ENCODE measurements around the gene KRTAP9-9.

- TF ChIP-seq CTCF (IDR thresholded peaks at IDR 0.05) (no peak), EP300 (IDR thresholded peaks at IDR 0.05) (no peak)
These were observed 16.7 kb downstream of the KRTAP9-9 start for GRCh38 chr17:41271858-41272257.

Measured in tibial nerve (tissue), 4 donors.